ES-I3 (cell line): ENCODE results near the gene CALY.
A peak's percentile ranks its signal among the peaks of the same experiment; 100 is the strongest.

ENCODE experiments used
- H3K36me3 ChIP-seq: 2 replicates; pipeline ENCODE4 v1.6.1; 2013; ENCODE audit warnings: mild to moderate bottlenecking, low read length, control low read depth, moderate library complexity; ENCODE audit not compliant: insufficient read depth
- H3K4me1 ChIP-seq: 2 replicates; pipeline ENCODE4 v1.6.1; 2013; ENCODE audit warnings: mild to moderate bottlenecking, control low read depth, low read length; ENCODE audit not compliant: insufficient read depth
- H3K9ac ChIP-seq: 2 replicates; pipeline ENCODE4 v1.6.1; 2013; ENCODE audit warnings: low read depth, mild to moderate bottlenecking, low read length, moderate library complexity
- H3K9me3 ChIP-seq: 2 replicates; pipeline ENCODE4 v1.6.1; 2013; ENCODE audit warnings: mild to moderate bottlenecking, low read length, moderate library complexity; ENCODE audit not compliant: control insufficient read depth, insufficient read depth

Gene CALY

GRCh38 chr10:133309100-133309719, 27.5 kb downstream of the CALY start:
- H3K9ac ChIP-seq: peak overlapping the region; percentile 100
- H3K4me1 ChIP-seq: peaks cover 8% of the 10 kb centered on the region; the same call in 1 of the 2 replicates
- H3K9me3 ChIP-seq: no peaks in the 10 kb centered on the region
- H3K36me3 ChIP-seq: no peaks in the 10 kb centered on the region

- H3K4me1 ChIP-seq: peaks cover 8% of the 10 kb centered on the region; the same call in 1 of the 2 replicates
- peak within 1 kb of the TSS; percentile 100 for H3K9ac ChIP-seq
- H3K9me3 ChIP-seq: no peaks in the 10 kb centered on the region
- no peaks in the 10 kb centered on the region for H3K36me3 ChIP-seq
Observed at GRCh38 chr10:133308421-133309099, 28.1 kb downstream of the CALY start, which contains the start of the genes TUBGCP2 and ZNF511. TSS of gene TUBGCP2 (minus strand) at chr10:133308872. CDS start at chr10:133302941, 5,931 bp downstream. TSS of gene ZNF511 (plus strand) at chr10:133308914. CDS start at chr10:133308944, 30 bp downstream.

GRCh38 chr10:133307776-133308420, 28.8 kb downstream of the CALY start:
- Histone ChIP-seq H3K9me3 (no peaks in the 10 kb centered on the region), H3K9ac (peak overlapping the region; percentile 100), H3K36me3 (no peaks in the 10 kb centered on the region), H3K4me1 (peaks cover 8% of the 10 kb centered on the region; the same call in 1 of the 2 replicates)

- peaks cover 8% of the 10 kb centered on the region; the same call in 1 of the 2 replicates for H3K4me1 ChIP-seq
- H3K36me3 ChIP-seq: peaks cover 1% of the 10 kb centered on the region
- no peak overlapping the region for H3K9ac ChIP-seq
- no peaks in the 10 kb centered on the region for H3K9me3 ChIP-seq
Observed at GRCh38 chr10:133306941-133307379, 29.7 kb downstream of the CALY start.

- Histone ChIP-seq H3K9ac (no peak overlapping the region), H3K36me3 (peaks cover 3% of the 10 kb centered on the region), H3K4me1 (peaks cover 8% of the 10 kb centered on the region; the same call in 1 of the 2 replicates), H3K9me3 (no peaks in the 10 kb centered on the region)
Observed at GRCh38 chr10:133306097-133306476, 30.6 kb downstream of the CALY start.

- Histone ChIP-seq H3K4me1 (peaks cover 8% of the 10 kb centered on the region; the same call in 1 of the 2 replicates), H3K9ac (no peak overlapping the region), H3K9me3 (no peaks in the 10 kb centered on the region), H3K36me3 (peaks cover 20% of the 10 kb centered on the region)
Observed at GRCh38 chr10:133303206-133303605, 33.5 kb downstream of the CALY start.

- peaks cover 4% of the 10 kb centered on the region; the same call in 1 of the 2 replicates for H3K4me1 ChIP-seq
- peaks cover 20% of the 10 kb centered on the region for H3K36me3 ChIP-seq
- H3K9ac ChIP-seq: no peak overlapping the region
- no peaks in the 10 kb centered on the region for H3K9me3 ChIP-seq
Observed at GRCh38 chr10:133302230-133302629, 34.5 kb downstream of the CALY start.

GRCh38 chr10:133299738-133300137, 37.0 kb downstream of the CALY start:
- Histone ChIP-seq H3K36me3 (peaks cover 25% of the 10 kb centered on the region), H3K9me3 (no peaks in the 10 kb centered on the region), H3K4me1 (no peaks in the 10 kb centered on the region)

GRCh38 chr10:133299224-133299623, 37.5 kb downstream of the CALY start:
- Histone ChIP-seq H3K9ac (no peak overlapping the region), H3K36me3 (peaks cover 25% of the 10 kb centered on the region)

More at GRCh38 chr10:133299738-133300137, 37.0 kb downstream of the CALY start:
- no peak overlapping the region for H3K9ac ChIP-seq

GRCh38 chr10:133298466-133298865, 38.2 kb downstream of the CALY start:
- Histone ChIP-seq H3K9me3 (no peaks in the 10 kb centered on the region), H3K4me1 (no peaks in the 10 kb centered on the region), H3K36me3 (peaks cover 25% of the 10 kb centered on the region), H3K9ac (no peak overlapping the region)

More at GRCh38 chr10:133299224-133299623, 37.5 kb downstream of the CALY start:
- Histone ChIP-seq H3K4me1 (no peaks in the 10 kb centered on the region), H3K9me3 (no peaks in the 10 kb centered on the region)

GRCh38 chr10:133297504-133297903, 39.2 kb downstream of the CALY start:
- no peak overlapping the region for H3K9ac ChIP-seq
- peaks cover 29% of the 10 kb centered on the region for H3K36me3 ChIP-seq
- no peaks in the 10 kb centered on the region for H3K4me1 ChIP-seq
- no peaks in the 10 kb centered on the region for H3K9me3 ChIP-seq

- no peaks in the 10 kb centered on the region for H3K9me3 ChIP-seq
- no peaks in the 10 kb centered on the region for H3K4me1 ChIP-seq
- peaks cover 29% of the 10 kb centered on the region for H3K36me3 ChIP-seq
- no peak overlapping the region for H3K9ac ChIP-seq
Observed at GRCh38 chr10:133295426-133296320, 41.0 kb downstream of the CALY start.

- Histone ChIP-seq H3K9me3 (no peaks in the 10 kb centered on the region), H3K4me1 (no peaks in the 10 kb centered on the region), H3K9ac (no peak overlapping the region), H3K36me3 (peaks cover 19% of the 10 kb centered on the region)
Observed at GRCh38 chr10:133294189-133294588, 42.5 kb downstream of the CALY start.

- Histone ChIP-seq H3K4me1 (no peaks in the 10 kb centered on the region), H3K9me3 (no peaks in the 10 kb centered on the region), H3K36me3 (peaks cover 19% of the 10 kb centered on the region), H3K9ac (no peak overlapping the region)
Observed at GRCh38 chr10:133293810-133294119, 42.9 kb downstream of the CALY start.
